Measurements from ENCODE around the gene COG6. TPM values are rescaled to one million over a fixed set of nuclear protein-coding genes. Genes with fewer than 3 reads are reported as not detected.

Gene COG6
- total RNA-seq, 2 donors from 2014 or later = 16.2 to 23.2 TPM

- TF ChIP-seq CTCF (IDR thresholded peaks at IDR 0.05) = no peak
- Histone ChIP-seq H3K27me3 (no peaks in the 10 kb centered on the region), H3K27ac (no peak overlapping the region), H3K9me3 (no peaks in the 10 kb centered on the region), H3K36me3 (no peaks in the 10 kb centered on the region), H3K4me3 (no peak overlapping the region), H3K4me1 (no peaks in the 10 kb centered on the region)
- DNase-seq (ENCODE audit: low spot score) = no peak
Measured at GRCh38 chr13:39641645-39642044, 13.8 kb upstream of the COG6 start.

GRCh38 chr13:39646122-39646521 lies 9.3 kb upstream of the COG6 start:
- no peaks in the 10 kb centered on the region for H3K36me3 ChIP-seq
- no peaks in the 10 kb centered on the region for H3K4me1 ChIP-seq
- no peak overlapping the region for H3K27ac ChIP-seq
- TF ChIP-seq CTCF (IDR thresholded peaks at IDR 0.05) = no peak
- H3K27me3 ChIP-seq = no peaks in the 10 kb centered on the region
- H3K9me3 ChIP-seq = no peaks in the 10 kb centered on the region
- no peak for DNase-seq (ENCODE audit: low spot score)
- H3K4me3 ChIP-seq = no peak overlapping the region

GRCh38 chr13:39655041-39655568 lies 357 bp upstream of the COG6 start:
- no peaks in the 10 kb centered on the region for H3K27me3 ChIP-seq
- H3K4me1 ChIP-seq = peaks cover 0 to 8% of the 10 kb centered on the region in 2 donors
- H3K4me3 ChIP-seq = peak overlapping the region; percentile 99 to 100
- H3K36me3 ChIP-seq = no peaks in the 10 kb centered on the region
- H3K27ac ChIP-seq = peak overlapping the region; percentile 87 to 88
- no peak for DNase-seq (ENCODE audit: low spot score)
- no peaks in the 10 kb centered on the region for H3K9me3 ChIP-seq
- TF ChIP-seq CTCF (IDR thresholded peaks at IDR 0.05) = no peak

GRCh38 chr13:39656325-39656677 lies 839 bp downstream of the COG6 start:
- H3K27me3 ChIP-seq = no peaks in the 10 kb centered on the region
- peaks cover 6% of the 10 kb centered on the region for H3K36me3 ChIP-seq
- no peak for TF ChIP-seq CTCF (IDR thresholded peaks at IDR 0.05)
- H3K4me3 ChIP-seq = peak overlapping the region; percentile 99 to 100
- DNase-seq (ENCODE audit: low spot score) = no peak
- no peaks in the 10 kb centered on the region for H3K9me3 ChIP-seq
- peaks cover 0 to 8% of the 10 kb centered on the region in 2 donors for H3K4me1 ChIP-seq
- peak overlapping the region; percentile 87 to 88 for H3K27ac ChIP-seq

- Histone ChIP-seq H3K9me3 (no peaks in the 10 kb centered on the region), H3K4me3 (no peak overlapping the region), H3K27me3 (no peaks in the 10 kb centered on the region), H3K36me3 (peaks cover 14% of the 10 kb centered on the region), H3K4me1 (no peaks in the 10 kb centered on the region), H3K27ac (no peak overlapping the region)
- TF ChIP-seq CTCF (IDR thresholded peaks at IDR 0.05) = no peak
- DNase-seq (ENCODE audit: low spot score) = no peak
Measured at GRCh38 chr13:39663508-39663907, 8.0 kb downstream of the COG6 start.

- H3K4me1 ChIP-seq = no peaks in the 10 kb centered on the region
- peaks cover 14% of the 10 kb centered on the region for H3K36me3 ChIP-seq
- DNase-seq (ENCODE audit: low spot score) = no peak
- H3K27me3 ChIP-seq = no peaks in the 10 kb centered on the region
- no peak for TF ChIP-seq CTCF (IDR thresholded peaks at IDR 0.05)
- no peaks in the 10 kb centered on the region for H3K9me3 ChIP-seq
- H3K4me3 ChIP-seq = no peak overlapping the region
- no peak overlapping the region for H3K27ac ChIP-seq
Measured at GRCh38 chr13:39663958-39664357, 8.5 kb downstream of the COG6 start.
